H1 (cell line): ENCODE results near the gene RFPL3. TPM values are rescaled to one million over a fixed set of nuclear protein-coding genes. Genes with fewer than 3 reads are reported as not detected.

Experiments
- ASH2L ChIP-seq: fragments of 200-600, 300-600 bp; sonication (generic); IDR thresholded peaks from one replicate; pipeline ENCODE4 v1.7.1; 2017; ENCODE audit warnings: low read length
- BACH1 ChIP-seq: IDR thresholded peaks from 2 replicates; pipeline ENCODE4 v1.6.1; 2012; ENCODE audit warnings: low read length, improper control_type of control experiment
- CBX5 ChIP-seq: fragments of 300-800, 300-1000 bp; sonication (generic); IDR thresholded peaks from 2 replicates; pipeline ENCODE4 v1.7.1; 2016; ENCODE audit warnings: antibody characterized with exemption, low read length, low read depth
- CHD1 ChIP-seq: IDR thresholded peaks from 2 replicates; pipeline ENCODE4 v1.6.1; 2012; ENCODE audit warnings: low read depth, low read length, improper control_type of control experiment
- CREB1 ChIP-seq: IDR thresholded peaks from 2 replicates; pipeline ENCODE4 v1.6.1; 2012; ENCODE audit warnings: inconsistent platforms
- CTBP2 ChIP-seq: IDR thresholded peaks from 2 replicates; pipeline ENCODE4 v1.7.0; 2011; ENCODE audit warnings: borderline replicate concordance, mild to moderate bottlenecking, moderate library complexity, mixed read lengths, low read length; ENCODE audit not compliant: insufficient read depth, insufficient read length
- EGR1 ChIP-seq: IDR thresholded peaks from 2 replicates; pipeline ENCODE4 v1.6.1; 2011; ENCODE audit warnings: low read depth, low read length, borderline replicate concordance
- GABPA ChIP-seq: IDR thresholded peaks from 2 replicates; pipeline ENCODE4 v1.6.1; 2011; ENCODE audit warnings: mild to moderate bottlenecking, low read length, moderate library complexity, borderline replicate concordance; ENCODE audit not compliant: insufficient read depth
- GTF2F1 ChIP-seq: IDR thresholded peaks from 2 replicates; pipeline ENCODE4 v1.6.1; 2012; ENCODE audit warnings: low read depth, low read length, improper control_type of control experiment, borderline replicate concordance
- HDAC2 ChIP-seq, 2 experiments: fragments of 300-600 bp in 1 of 2; sonication (generic) in 1 of 2; IDR thresholded peaks; 2 replicates each; pipeline ENCODE4 v1.6.1; 2011 to 2012; ENCODE audit warnings: low read depth in 2 of 2, low read length in 2 of 2, mild to moderate bottlenecking in 2 of 2, moderate library complexity in 2 of 2, borderline replicate concordance in 1 of 2, inconsistent platforms in 1 of 2
- HDAC6 ChIP-seq: IDR thresholded peaks from one replicate; pipeline ENCODE4 v1.7.1; 2012; ENCODE audit warnings: low read depth, mild to moderate bottlenecking, inconsistent platforms, low read length, moderate library complexity
- MAFK ChIP-seq: IDR thresholded peaks from 2 replicates; pipeline ENCODE4 v1.6.1; 2012; ENCODE audit warnings: low read depth, mild to moderate bottlenecking, improper control_type of control experiment, low read length
- RBBP5 ChIP-seq: IDR thresholded peaks from 2 replicates; pipeline ENCODE4 v1.7.1; 2012; ENCODE audit warnings: low read depth, mild to moderate bottlenecking, inconsistent platforms, low read length, moderate library complexity, borderline replicate concordance
- RFX5 ChIP-seq: IDR thresholded peaks from 2 replicates; pipeline ENCODE4 v1.6.1; 2011; ENCODE audit warnings: low read depth, low read length, improper control_type of control experiment, borderline replicate concordance
- RXRA ChIP-seq: IDR thresholded peaks from 2 replicates; pipeline ENCODE4 v1.6.1; 2011; ENCODE audit warnings: low read depth, mild to moderate bottlenecking, low read length, moderate library complexity; ENCODE audit not compliant: insufficient read depth
- SP2 ChIP-seq: IDR thresholded peaks from 2 replicates; pipeline ENCODE4 v1.6.1; 2012; ENCODE audit warnings: mild to moderate bottlenecking, low read length, inconsistent platforms
- TAF1 ChIP-seq: IDR thresholded peaks from 2 replicates; pipeline ENCODE4 v1.6.1; 2011; ENCODE audit warnings: mild to moderate bottlenecking, low read depth, low read length
- TAF7 ChIP-seq: optimal IDR thresholded peaks from 2 replicates; pipeline ENCODE3; 2011; ENCODE audit warnings: low read depth, mild to moderate bottlenecking, inconsistent platforms, low read length, moderate library complexity, borderline replicate concordance
- YY1 ChIP-seq: IDR thresholded peaks from 2 replicates; pipeline ENCODE4 v1.6.1; 2011; ENCODE audit warnings: low read depth, mild to moderate bottlenecking, low read length
- ZNF274 ChIP-seq: IDR thresholded peaks from 2 replicates; pipeline ENCODE4 v1.7.0; 2012; ENCODE audit warnings: low read length, borderline replicate concordance; ENCODE audit errors: extremely low read depth
- polyA plus RNA-seq, 7 experiments: library from polyadenylated mRNA; depleted of rRNA in 3 of 7; stranded (reverse) in 5 of 7; unstranded in 2 of 7; fragments of >200 nt in 5 of 7; fragments of 200-250 nt in 2 of 7; gene quantifications; 1 replicate in 5 of 7; 2 replicates in 1 of 7; 4 replicates in 1 of 7; pipeline versions ENCODE4 v1.2.1 to v1.2.3, GENCODE V29; 2011 to 2013; ENCODE audit warnings: missing spikeins in 2 of 7, mixed read lengths in 2 of 7
- total RNA-seq: library from RNA; stranded (reverse); fragmentation: NEBNext Ultra II Directional; extraction: Animal tissue kit (Norgen Biotek cat#: 25700); gene quantifications from 2 replicates; pipeline ENCODE4 v1.2.1, GENCODE V29; 2021
- TF ChIP-seq, protein P1 (sequence below): IDR thresholded peaks from 2 replicates; pipeline ENCODE4 v1.6.1; 2012; ENCODE audit warnings: low read length, inconsistent platforms
- TF ChIP-seq, protein P2 (sequence below): IDR thresholded peaks from 2 replicates; pipeline ENCODE4 v1.6.1; 2011; ENCODE audit warnings: low read depth, mild to moderate bottlenecking, low read length; ENCODE audit not compliant: insufficient read depth

RFPL3 gene
- total and polyA plus RNA-seq, 2 of the 8 experiments (the other 6 are each of a cell fraction or from before 2014, with no cell fraction given): 0.08 to 0.24 TPM

DNA sequence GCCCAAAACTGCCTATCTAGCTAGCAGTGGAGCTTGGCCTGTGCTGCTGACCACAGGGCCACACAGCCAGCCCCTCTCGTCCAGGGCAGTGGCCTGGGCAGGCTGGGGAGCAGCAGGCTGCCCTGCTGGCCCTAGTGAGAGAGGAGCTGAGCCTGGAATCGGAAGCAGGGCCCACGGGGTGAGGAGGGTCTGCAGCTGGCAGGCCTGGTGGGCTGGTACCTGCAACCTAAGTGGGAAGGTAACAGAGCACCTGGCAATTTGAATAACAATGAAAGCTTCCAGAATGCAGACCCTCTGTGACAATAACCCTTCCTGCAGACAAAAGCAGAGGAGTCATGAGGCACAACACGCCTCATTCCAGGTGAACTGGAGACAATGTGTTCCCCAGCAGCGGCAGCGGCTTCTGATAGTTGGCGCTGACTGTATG, 31.8 kb upstream of the RFPL3 start (continued):
- TF ChIP-seq, protein P1, sequence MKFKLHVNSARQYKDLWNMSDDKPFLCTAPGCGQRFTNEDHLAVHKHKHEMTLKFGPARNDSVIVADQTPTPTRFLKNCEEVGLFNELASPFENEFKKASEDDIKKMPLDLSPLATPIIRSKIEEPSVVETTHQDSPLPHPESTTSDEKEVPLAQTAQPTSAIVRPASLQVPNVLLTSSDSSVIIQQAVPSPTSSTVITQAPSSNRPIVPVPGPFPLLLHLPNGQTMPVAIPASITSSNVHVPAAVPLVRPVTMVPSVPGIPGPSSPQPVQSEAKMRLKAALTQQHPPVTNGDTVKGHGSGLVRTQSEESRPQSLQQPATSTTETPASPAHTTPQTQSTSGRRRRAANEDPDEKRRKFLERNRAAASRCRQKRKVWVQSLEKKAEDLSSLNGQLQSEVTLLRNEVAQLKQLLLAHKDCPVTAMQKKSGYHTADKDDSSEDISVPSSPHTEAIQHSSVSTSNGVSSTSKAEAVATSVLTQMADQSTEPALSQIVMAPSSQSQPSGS: no peak
- TF ChIP-seq CREB1 (no peak), RXRA (no peak), SP2 (no peak), TAF7 (no peak), BACH1 (no peak), MAFK (no peak), CTBP2 (no peak), CHD1 (no peak), RBBP5 (no peak), EGR1 (no peak), RFX5 (no peak), CBX5 (no peak), ZNF274 (no peak), ASH2L (no peak), TAF1 (no peak), GTF2F1 (no peak), YY1 (no peak), HDAC2 (IDR thresholded peaks at IDR 0.05; ENCODE audit: borderline replicate concordance in 1 of 2, low read depth in 2 of 2, low read length in 2 of 2) (no peak), GABPA (no peak), HDAC6 (no peak)
- TF ChIP-seq, protein P2, sequence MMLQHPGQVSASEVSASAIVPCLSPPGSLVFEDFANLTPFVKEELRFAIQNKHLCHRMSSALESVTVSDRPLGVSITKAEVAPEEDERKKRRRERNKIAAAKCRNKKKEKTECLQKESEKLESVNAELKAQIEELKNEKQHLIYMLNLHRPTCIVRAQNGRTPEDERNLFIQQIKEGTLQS: no peak
